ENCODE measurements around the gene BTN1A1.

DNA sequence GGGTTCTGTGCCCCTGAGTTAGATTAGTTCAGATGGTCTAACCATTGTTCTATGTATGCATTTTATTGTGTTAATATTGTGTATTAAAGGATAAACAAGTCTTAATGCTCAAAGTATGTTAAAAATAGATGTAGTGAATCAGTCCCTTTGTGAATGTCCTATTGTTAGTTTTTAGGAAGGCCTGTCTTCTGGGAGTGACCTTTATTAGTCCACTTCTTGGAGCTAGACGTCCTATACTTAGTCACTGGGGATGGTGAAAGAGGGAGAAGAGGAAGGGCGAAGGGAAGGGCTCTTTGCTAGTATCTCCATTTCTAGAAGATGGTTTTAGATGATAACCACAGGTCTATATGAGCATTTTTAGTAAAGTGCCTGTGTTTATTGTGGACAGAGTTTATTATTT, 25.7 kb downstream of the BTN1A1 start:
- TF ChIP-seq, protein P1, sequence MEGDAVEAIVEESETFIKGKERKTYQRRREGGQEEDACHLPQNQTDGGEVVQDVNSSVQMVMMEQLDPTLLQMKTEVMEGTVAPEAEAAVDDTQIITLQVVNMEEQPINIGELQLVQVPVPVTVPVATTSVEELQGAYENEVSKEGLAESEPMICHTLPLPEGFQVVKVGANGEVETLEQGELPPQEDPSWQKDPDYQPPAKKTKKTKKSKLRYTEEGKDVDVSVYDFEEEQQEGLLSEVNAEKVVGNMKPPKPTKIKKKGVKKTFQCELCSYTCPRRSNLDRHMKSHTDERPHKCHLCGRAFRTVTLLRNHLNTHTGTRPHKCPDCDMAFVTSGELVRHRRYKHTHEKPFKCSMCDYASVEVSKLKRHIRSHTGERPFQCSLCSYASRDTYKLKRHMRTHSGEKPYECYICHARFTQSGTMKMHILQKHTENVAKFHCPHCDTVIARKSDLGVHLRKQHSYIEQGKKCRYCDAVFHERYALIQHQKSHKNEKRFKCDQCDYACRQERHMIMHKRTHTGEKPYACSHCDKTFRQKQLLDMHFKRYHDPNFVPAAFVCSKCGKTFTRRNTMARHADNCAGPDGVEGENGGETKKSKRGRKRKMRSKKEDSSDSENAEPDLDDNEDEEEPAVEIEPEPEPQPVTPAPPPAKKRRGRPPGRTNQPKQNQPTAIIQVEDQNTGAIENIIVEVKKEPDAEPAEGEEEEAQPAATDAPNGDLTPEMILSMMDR (optimal IDR thresholded peaks at IDR 0.05 in 1 of 3, IDR thresholded peaks at IDR 0.05 in 1 of 3, conservative IDR thresholded peaks at IDR 0.05 in 1 of 3; ENCODE audit: extremely low read depth in 1 of 3, insufficient read depth in 2 of 3, low read length in 3 of 3), result no peak
- no peak for TF ChIP-seq EZH2 (IDR thresholded peaks at IDR 0.05; ENCODE audit: low read length)

Data from keratinocyte (primary cell).